HepG2 (cell line): ENCODE measurements around the gene ZNF341. TPM values are rescaled to one million over a fixed set of nuclear protein-coding genes. Genes with fewer than 3 reads are reported as not detected.

Experiments used
- CCDC6 ChIP-seq: sonication (generic); formaldehyde crosslinking; IDR thresholded peaks from 2 replicates; pipeline ENCODE4 v1.8.1; 2022; ENCODE audit warnings: mild to moderate bottlenecking, missing genetic modification reagents, moderate library complexity
- DNMT1 ChIP-seq: sonication (generic); formaldehyde crosslinking; IDR thresholded peaks from 2 replicates; pipeline ENCODE4 v1.5.1; 2020; ENCODE audit warnings: mild to moderate bottlenecking, missing genetic modification reagents
- HMGXB3 ChIP-seq: sonication (generic); formaldehyde crosslinking; IDR thresholded peaks from 2 replicates; pipeline ENCODE4 v1.4.0; 2020; ENCODE audit warnings: missing genetic modification reagents, borderline replicate concordance
- HOXA5 ChIP-seq: sonication (generic); formaldehyde crosslinking; IDR thresholded peaks from 2 replicates; pipeline ENCODE4 v1.4.0; 2020; ENCODE audit warnings: missing genetic modification reagents
- JARID2 ChIP-seq: sonication (generic); formaldehyde crosslinking; IDR thresholded peaks from 2 replicates; pipeline ENCODE4 v1.8.1; 2023; ENCODE audit warnings: missing genetic modification reagents, inconsistent platforms; ENCODE audit not compliant: insufficient replicate concordance
- MEIS2 ChIP-seq: sonication (generic); formaldehyde crosslinking; IDR thresholded peaks from 2 replicates; pipeline ENCODE4 v1.9.0; 2021; ENCODE audit warnings: mild to moderate bottlenecking, missing genetic modification reagents
- MLLT10 ChIP-seq: sonication (generic); formaldehyde crosslinking; IDR thresholded peaks from 2 replicates; pipeline ENCODE4 v1.4.0; 2020; ENCODE audit warnings: missing genetic modification reagents
- MTF2 ChIP-seq: sonication (generic); formaldehyde crosslinking; IDR thresholded peaks from 2 replicates; pipeline ENCODE4 v1.5.0; 2020; ENCODE audit warnings: missing genetic modification reagents, borderline replicate concordance
- MYC ChIP-seq: sonication (generic); formaldehyde crosslinking; IDR thresholded peaks from 2 replicates; pipeline ENCODE4 v1.9.0; 2021; ENCODE audit warnings: missing genetic modification reagents, borderline replicate concordance
- NFE2 ChIP-seq: sonication (generic); formaldehyde crosslinking; IDR thresholded peaks from 2 replicates; pipeline ENCODE4 v1.4.0; 2020; ENCODE audit warnings: missing genetic modification reagents
- PHF20 ChIP-seq: sonication (generic); formaldehyde crosslinking; IDR thresholded peaks from 2 replicates; pipeline ENCODE4 v1.5.0; 2020; ENCODE audit warnings: mild to moderate bottlenecking, missing genetic modification reagents
- RARG ChIP-seq: sonication (generic); formaldehyde crosslinking; IDR thresholded peaks from 2 replicates; pipeline ENCODE4 v1.4.0; 2020; ENCODE audit warnings: low read depth, mild to moderate bottlenecking, missing genetic modification reagents
- SCMH1 ChIP-seq: sonication (generic); formaldehyde crosslinking; IDR thresholded peaks from 2 replicates; pipeline ENCODE4 v1.9.0; 2021; ENCODE audit warnings: missing genetic modification reagents, mild to moderate bottlenecking, borderline replicate concordance
- TMF1 ChIP-seq: sonication (generic); formaldehyde crosslinking; IDR thresholded peaks from 2 replicates; pipeline ENCODE4 v1.8.1; 2022; ENCODE audit warnings: low read depth, missing genetic modification reagents
- U2AF1 ChIP-seq: fragments of 200-400 bp; formaldehyde crosslinking; optimal IDR thresholded peaks from 2 replicates; pipeline ENCODE3; 2017; ENCODE audit warnings: mild to moderate bottlenecking, low read depth, low read length
- ZNF101 ChIP-seq: sonication (generic); formaldehyde crosslinking; IDR thresholded peaks from 2 replicates; pipeline ENCODE4 v1.4.0; 2020; ENCODE audit warnings: mild to moderate bottlenecking, low read depth, missing genetic modification reagents, borderline replicate concordance
- ZNF431 ChIP-seq: sonication (generic); formaldehyde crosslinking; IDR thresholded peaks from 2 replicates; pipeline ENCODE4 v1.9.0; 2022; ENCODE audit warnings: missing genetic modification reagents, low read depth, mild to moderate bottlenecking, borderline replicate concordance
- ZNF564 ChIP-seq: sonication (generic); formaldehyde crosslinking; IDR thresholded peaks from 2 replicates; pipeline ENCODE4 v1.8.1; 2023; ENCODE audit warnings: mild to moderate bottlenecking, missing genetic modification reagents
- ZNF574 ChIP-seq: sonication (generic); formaldehyde crosslinking; IDR thresholded peaks from 2 replicates; pipeline ENCODE4 v1.4.0; 2020; ENCODE audit warnings: missing genetic modification reagents
- ZNF749 ChIP-seq: sonication (generic); formaldehyde crosslinking; IDR thresholded peaks from 2 replicates; pipeline ENCODE4 v1.8.0; 2022; ENCODE audit warnings: mild to moderate bottlenecking, missing genetic modification reagents, moderate library complexity, borderline replicate concordance
- ZNF761 ChIP-seq: sonication (generic); formaldehyde crosslinking; conservative IDR thresholded peaks from 2 replicates; pipeline ENCODE4 v1.4.0; 2020; ENCODE audit warnings: mild to moderate bottlenecking, missing genetic modification reagents
- polyA plus RNA-seq, 8 experiments: library from polyadenylated mRNA; depleted of rRNA in 3 of 8; stranded (reverse) in 7 of 8; unstranded in 1 of 8; fragments of >200 nt; fragmentation: Illumina TruSeq in 4 of 8; extraction: Trizol in 4 of 8; gene quantifications; 2 replicates each; pipeline versions ENCODE4 v1.2.1 to v1.2.3, GENCODE V29; 2011 to 2016; ENCODE audit warnings: low read depth in 4 of 8, missing spikeins in 1 of 8, mixed read lengths in 1 of 8; ENCODE audit not compliant: insufficient read depth in 1 of 8
- total RNA-seq, 5 experiments: library from RNA; depleted of rRNA; stranded (reverse); fragments of >200 nt; fragmentation: Illumina TruSeq; extraction: Trizol; gene quantifications; 2 replicates each; pipeline ENCODE4 v1.2.3, GENCODE V29; 2016; ENCODE audit warnings: low read depth in 1 of 5

ZNF341 gene
- total and polyA plus RNA-seq, 2 of the 13 experiments (the other 11 are each of a cell fraction or from before 2014, with no cell fraction given), result 1.1 to 2.2 TPM

- TF ChIP-seq CCDC6 (CRISPR knock-in tag) (peak; percentile 98), HOXA5 (CRISPR knock-in tag) (peak; percentile 84; the same call in 1 of the 2 replicates), MLLT10 (CRISPR knock-in tag) (no peak), PHF20 (CRISPR knock-in tag) (peak; percentile 51; the same call in 1 of the 2 replicates), JARID2 (CRISPR knock-in tag) (peak; percentile 40), ZNF564 (CRISPR knock-in tag) (peak; percentile 75; the same call in 1 of the 2 replicates), ZNF761 (peak; percentile 76; the same call in 1 of the 2 replicates), SCMH1 (no peak), MEIS2 (CRISPR knock-in tag) (peak; percentile 74), ZNF749 (peak; percentile 98), NFE2 (CRISPR knock-in tag) (no peak), MTF2 (CRISPR knock-in tag) (no peak), HMGXB3 (CRISPR knock-in tag) (peak; percentile 82; the same call in 1 of the 2 replicates), ZNF101 (CRISPR knock-in tag) (no peak), U2AF1 (no peak), ZNF574 (peak; percentile 76), DNMT1 (CRISPR knock-in tag) (no peak), MYC (CRISPR knock-in tag) (peak; percentile 72; the same call in 1 of the 2 replicates), RARG (CRISPR knock-in tag) (no peak), TMF1 (CRISPR knock-in tag) (peak; percentile 97; the same call in 1 of the 2 replicates), ZNF431 (CRISPR knock-in tag) (peak; percentile 92; the same call in 1 of the 2 replicates)
These were observed 45.5 kb upstream of the ZNF341 start, which contains the start of gene E2F1 (continued) for GRCh38 chr20:33686100-33686983.
